ENCODE measurements around the gene SLC30A3.

GRCh38 chr2:27304488-27305240, 41.8 kb upstream of the SLC30A3 start:
- TF ChIP-seq, protein P1, sequence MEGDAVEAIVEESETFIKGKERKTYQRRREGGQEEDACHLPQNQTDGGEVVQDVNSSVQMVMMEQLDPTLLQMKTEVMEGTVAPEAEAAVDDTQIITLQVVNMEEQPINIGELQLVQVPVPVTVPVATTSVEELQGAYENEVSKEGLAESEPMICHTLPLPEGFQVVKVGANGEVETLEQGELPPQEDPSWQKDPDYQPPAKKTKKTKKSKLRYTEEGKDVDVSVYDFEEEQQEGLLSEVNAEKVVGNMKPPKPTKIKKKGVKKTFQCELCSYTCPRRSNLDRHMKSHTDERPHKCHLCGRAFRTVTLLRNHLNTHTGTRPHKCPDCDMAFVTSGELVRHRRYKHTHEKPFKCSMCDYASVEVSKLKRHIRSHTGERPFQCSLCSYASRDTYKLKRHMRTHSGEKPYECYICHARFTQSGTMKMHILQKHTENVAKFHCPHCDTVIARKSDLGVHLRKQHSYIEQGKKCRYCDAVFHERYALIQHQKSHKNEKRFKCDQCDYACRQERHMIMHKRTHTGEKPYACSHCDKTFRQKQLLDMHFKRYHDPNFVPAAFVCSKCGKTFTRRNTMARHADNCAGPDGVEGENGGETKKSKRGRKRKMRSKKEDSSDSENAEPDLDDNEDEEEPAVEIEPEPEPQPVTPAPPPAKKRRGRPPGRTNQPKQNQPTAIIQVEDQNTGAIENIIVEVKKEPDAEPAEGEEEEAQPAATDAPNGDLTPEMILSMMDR (conservative IDR thresholded peaks at IDR 0.05): no peak
- no peak for TF ChIP-seq EZH2 (IDR thresholded peaks at IDR 0.05; ENCODE audit: low read depth)

Measured in PC-9 (cell line).